ENCODE data around the gene HSPG2. TPM values are rescaled to one million over a fixed set of nuclear protein-coding genes. Genes with fewer than 3 reads are reported as not detected.

The HSPG2 gene
- total and polyA plus RNA-seq, 2 donors (not counting 1 experiment from before 2014, with no cell fraction given): 2.0 to 4.5 TPM

DNA sequence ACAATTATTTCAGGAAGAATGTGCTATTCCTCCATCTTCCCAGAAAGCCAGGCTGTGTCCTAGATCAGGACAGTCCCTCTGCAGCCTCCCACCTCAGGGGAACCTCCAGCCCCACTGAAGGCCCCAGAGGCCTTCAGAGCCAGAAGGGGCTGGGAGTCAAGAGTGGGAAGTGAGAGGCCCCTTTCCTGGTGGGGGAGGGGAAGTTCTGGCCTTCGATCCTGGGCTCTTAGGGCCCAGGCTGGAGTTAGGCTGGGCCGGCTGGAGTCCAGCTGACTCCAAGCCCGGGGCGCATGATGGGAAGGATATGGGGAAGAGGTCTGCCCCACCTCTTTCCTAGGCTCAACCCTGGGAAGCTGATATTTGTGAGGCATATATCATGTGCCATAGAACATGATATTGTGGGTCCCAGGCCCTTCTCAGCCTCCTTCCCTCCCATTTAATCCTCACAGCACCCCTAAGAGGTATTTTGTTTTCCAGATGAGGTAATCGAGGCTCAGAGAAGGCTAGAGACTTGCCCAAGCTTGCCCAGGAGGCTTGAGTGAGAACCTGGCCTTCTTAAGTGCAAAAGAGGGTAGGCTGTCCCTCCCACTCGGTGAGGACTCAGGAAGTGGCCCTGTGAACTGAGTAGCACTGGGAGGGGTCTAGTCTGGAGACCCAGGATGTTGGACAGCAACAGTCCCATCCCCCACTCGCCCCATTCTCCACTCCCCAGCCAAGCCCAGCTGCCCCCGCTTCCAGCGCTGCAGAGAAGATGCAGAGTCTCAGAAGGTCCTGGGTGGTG, 18.6 kb upstream of the HSPG2 start:
- POLR2A ChIA-PET: interaction anchor here (0.5 kb wide), 1 partner anchor 1372 kb away, joined by 9 read pairs; no protein-coding TSS in a partner anchor
- DNase-seq: no peak
- TF ChIP-seq EZH2 (IDR thresholded peaks at IDR 0.05; ENCODE audit: borderline replicate concordance, insufficient read depth, low read depth, low read length, poor library complexity, severe bottlenecking): no peak
- TF ChIP-seq, protein P1, sequence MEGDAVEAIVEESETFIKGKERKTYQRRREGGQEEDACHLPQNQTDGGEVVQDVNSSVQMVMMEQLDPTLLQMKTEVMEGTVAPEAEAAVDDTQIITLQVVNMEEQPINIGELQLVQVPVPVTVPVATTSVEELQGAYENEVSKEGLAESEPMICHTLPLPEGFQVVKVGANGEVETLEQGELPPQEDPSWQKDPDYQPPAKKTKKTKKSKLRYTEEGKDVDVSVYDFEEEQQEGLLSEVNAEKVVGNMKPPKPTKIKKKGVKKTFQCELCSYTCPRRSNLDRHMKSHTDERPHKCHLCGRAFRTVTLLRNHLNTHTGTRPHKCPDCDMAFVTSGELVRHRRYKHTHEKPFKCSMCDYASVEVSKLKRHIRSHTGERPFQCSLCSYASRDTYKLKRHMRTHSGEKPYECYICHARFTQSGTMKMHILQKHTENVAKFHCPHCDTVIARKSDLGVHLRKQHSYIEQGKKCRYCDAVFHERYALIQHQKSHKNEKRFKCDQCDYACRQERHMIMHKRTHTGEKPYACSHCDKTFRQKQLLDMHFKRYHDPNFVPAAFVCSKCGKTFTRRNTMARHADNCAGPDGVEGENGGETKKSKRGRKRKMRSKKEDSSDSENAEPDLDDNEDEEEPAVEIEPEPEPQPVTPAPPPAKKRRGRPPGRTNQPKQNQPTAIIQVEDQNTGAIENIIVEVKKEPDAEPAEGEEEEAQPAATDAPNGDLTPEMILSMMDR (IDR thresholded peaks at IDR 0.05): no peak
- Histone ChIP-seq H4K20me1 (ENCODE audit: control insufficient read depth, insufficient read depth, low read length, poor library complexity, severe bottlenecking) (no peaks in the 10 kb centered on the region), H3K79me2 (ENCODE audit: control insufficient read depth, insufficient read depth, low read length) (no peaks in the 10 kb centered on the region), H2AFZ (ENCODE audit: insufficient read depth, low read depth, low read length, poor library complexity, severe bottlenecking) (no peak overlapping the region), H3K4me1 (ENCODE audit: control insufficient read depth in 2 of 2, insufficient read depth in 2 of 2, low read length in 2 of 2) (peaks cover 0 to 6% of the 10 kb centered on the region in 2 donors), H3K9me3 (ENCODE audit: control extremely low read depth in 1 of 3, control insufficient read depth in 2 of 3, insufficient read depth in 1 of 3, low read length in 2 of 3) (no peaks in the 10 kb centered on the region), H3K4me3 (ENCODE audit: control extremely low read depth in 1 of 5, extremely low read depth in 1 of 5, insufficient read depth in 1 of 5, low read depth in 2 of 5, low read length in 4 of 5) (no peak overlapping the region), H3K9ac (ENCODE audit: low read length) (no peak overlapping the region), H3K4me2 (replicated peaks; ENCODE audit: low read depth, low read length, poor library complexity, severe bottlenecking) (no peak overlapping the region), H3K27me3 (replicated peaks in 1 of 4; ENCODE audit: control extremely low read depth in 1 of 4, control insufficient read depth in 3 of 4, insufficient read depth in 4 of 4, low read length in 3 of 4) (peaks cover 0 to 10% (median 0%) of the 10 kb centered on the region in 4 experiments), H3K27ac (ENCODE audit: low read length in 2 of 2) (no peak overlapping the region), H3K36me3 (replicated peaks in 1 of 2; ENCODE audit: control extremely low read depth in 1 of 2, control insufficient read depth in 1 of 2, extremely low read depth in 1 of 2, insufficient read depth in 2 of 2, low read length in 1 of 2) (no peaks in the 10 kb centered on the region)
- Mint-ChIP-seq H3K9me3 (ENCODE audit: insufficient read depth) (no peaks in the 10 kb centered on the region), H3K4me3 (no peak overlapping the region), H3K4me1 (peaks cover 3% of the 10 kb centered on the region), H3K27ac (no peak overlapping the region), H3K27me3 (peaks cover 18% of the 10 kb centered on the region)
- intact Hi-C loops (cut with micrococcal nuclease): no loop called here
- WGBS (ENCODE audit: insufficient coverage): 84% methylated on average over 5 of the region's 9 CpGs
- no peak for ATAC-seq (ENCODE audit: low read depth)
- CTCF ChIA-PET: no interaction called here

DNA sequence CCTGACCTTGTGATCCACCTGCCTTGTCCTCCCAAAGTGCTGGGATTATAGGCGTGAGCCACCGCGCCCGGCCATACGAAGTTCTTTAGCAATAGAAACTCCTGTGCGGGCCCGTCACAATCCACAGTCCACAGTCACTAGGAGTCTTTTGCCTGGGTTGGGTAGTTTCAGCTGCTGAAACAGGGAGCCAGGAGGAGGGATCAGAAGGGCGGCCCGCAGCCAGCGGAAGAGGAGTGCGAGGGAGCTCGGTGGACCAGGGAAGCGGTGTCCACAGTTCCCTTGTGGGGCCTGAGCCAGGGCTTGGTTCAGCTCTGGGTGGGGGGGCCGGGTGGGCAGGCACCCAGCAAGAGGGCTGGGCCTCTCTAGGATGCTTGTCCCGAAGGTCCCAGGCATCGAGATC, 17.9 kb upstream of the HSPG2 start:
- H3K4me3 Mint-ChIP-seq: no peak overlapping the region
- H3K4me1 Mint-ChIP-seq: peaks cover 3% of the 10 kb centered on the region
- peaks cover 0 to 6% of the 10 kb centered on the region in 2 donors for H3K4me1 ChIP-seq (ENCODE audit: control insufficient read depth in 2 of 2, insufficient read depth in 2 of 2, low read length in 2 of 2)
- POLR2A ChIA-PET: no interaction called here
- no peak overlapping the region for H3K27ac Mint-ChIP-seq
- CTCF ChIA-PET: no interaction called here
- no peaks in the 10 kb centered on the region for H3K9me3 Mint-ChIP-seq (ENCODE audit: insufficient read depth)
- H3K79me2 ChIP-seq (ENCODE audit: control insufficient read depth, insufficient read depth, low read length): no peaks in the 10 kb centered on the region
- no peak overlapping the region for H3K9ac ChIP-seq (ENCODE audit: low read length)
- intact Hi-C loops (cut with micrococcal nuclease): no loop called here
- no peak for DNase-seq
- TF ChIP-seq, protein P1 (IDR thresholded peaks at IDR 0.05): no peak
- H2AFZ ChIP-seq (ENCODE audit: insufficient read depth, low read depth, low read length, poor library complexity, severe bottlenecking): no peak overlapping the region
- no peaks in the 10 kb centered on the region for H3K9me3 ChIP-seq (ENCODE audit: control extremely low read depth in 1 of 3, control insufficient read depth in 2 of 3, insufficient read depth in 1 of 3, low read length in 2 of 3)
- no peak overlapping the region for H3K4me3 ChIP-seq (ENCODE audit: control extremely low read depth in 1 of 5, extremely low read depth in 1 of 5, insufficient read depth in 1 of 5, low read depth in 2 of 5, low read length in 4 of 5)
- no peaks in the 10 kb centered on the region for H3K36me3 ChIP-seq (replicated peaks in 1 of 2; ENCODE audit: control extremely low read depth in 1 of 2, control insufficient read depth in 1 of 2, extremely low read depth in 1 of 2, insufficient read depth in 2 of 2, low read length in 1 of 2)
- WGBS (ENCODE audit: insufficient coverage): 83% methylated on average over 11 of the region's 16 CpGs
- H4K20me1 ChIP-seq (ENCODE audit: control insufficient read depth, insufficient read depth, low read length, poor library complexity, severe bottlenecking): no peaks in the 10 kb centered on the region
- no peak for ATAC-seq (ENCODE audit: low read depth)
- no peak overlapping the region for H3K4me2 ChIP-seq (replicated peaks; ENCODE audit: low read depth, low read length, poor library complexity, severe bottlenecking)
- peaks cover 0 to 10% (median 0%) of the 10 kb centered on the region in 4 experiments for H3K27me3 ChIP-seq (replicated peaks in 1 of 4; ENCODE audit: control extremely low read depth in 1 of 4, control insufficient read depth in 3 of 4, insufficient read depth in 4 of 4, low read length in 3 of 4)
- H3K27me3 Mint-ChIP-seq: peaks cover 17% of the 10 kb centered on the region
- H3K27ac ChIP-seq (ENCODE audit: low read length in 2 of 2): no peak overlapping the region

Measured in B cell (primary cell).